Activated CD4-positive, alpha-beta T cell treated with anti-CD3 and anti-CD28 coated beads, Interleukin-2, amount 50 U/mL, for 48 hours (primary cell): ENCODE results near the gene TBC1D10A.

Experiments
- DNase-seq, 2 experiments: peaks; one replicate each; pipeline ENCODE4 v3.0.0-alpha.2; 2020

The TBC1D10A gene

DNA sequence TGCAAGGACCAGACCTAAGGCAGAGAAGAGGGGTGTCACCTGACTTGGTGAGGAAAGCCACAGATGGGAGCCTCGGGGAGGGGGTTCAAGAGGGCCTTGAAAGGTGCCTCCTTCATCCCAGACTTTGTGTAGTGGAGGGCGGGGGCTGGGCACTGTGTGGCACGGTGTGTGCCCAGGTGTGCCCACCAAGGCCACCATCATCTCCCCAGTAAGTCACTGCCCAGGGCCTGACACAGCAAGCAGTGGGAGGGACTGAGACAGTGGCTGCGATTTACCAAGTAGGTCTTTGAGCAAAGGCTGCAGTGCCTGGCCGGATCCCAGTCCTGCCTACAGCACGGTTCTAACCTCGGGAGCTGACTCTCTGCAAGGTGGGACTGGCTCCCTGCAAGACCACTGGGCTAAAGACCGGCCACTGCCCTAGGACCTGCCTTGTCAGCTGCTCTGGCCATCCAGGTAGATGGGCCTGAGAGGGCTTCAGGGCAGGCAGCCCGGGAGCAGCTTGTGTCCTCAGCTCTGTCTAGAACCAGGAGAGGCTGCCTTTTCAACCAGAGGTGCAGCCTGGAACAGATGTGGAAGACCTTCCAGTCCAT is 61.5 kb downstream of the TBC1D10A start:
- no peak for DNase-seq

DNA sequence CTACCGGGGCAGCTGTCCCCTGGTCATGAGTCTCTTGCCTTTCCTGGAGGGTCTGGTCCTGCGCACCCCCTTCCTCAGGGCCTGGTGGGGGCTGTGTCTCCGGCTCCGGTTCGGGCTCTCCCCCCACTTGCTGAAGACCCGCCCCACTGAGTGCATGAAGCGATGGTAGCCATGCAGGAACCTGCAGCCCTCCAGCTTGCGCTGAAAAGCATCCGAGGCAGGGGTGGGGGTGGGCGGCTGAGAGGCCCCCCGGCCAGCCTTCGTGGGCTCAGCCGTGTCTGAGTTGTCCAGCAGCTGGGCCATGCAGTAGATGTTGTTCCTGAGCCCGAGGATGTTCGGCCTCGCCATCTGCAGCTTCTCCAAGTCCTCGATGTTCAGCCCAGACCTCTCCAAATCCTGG is 62.9 kb downstream of the TBC1D10A start:
- DNase-seq, result no peak

DNA sequence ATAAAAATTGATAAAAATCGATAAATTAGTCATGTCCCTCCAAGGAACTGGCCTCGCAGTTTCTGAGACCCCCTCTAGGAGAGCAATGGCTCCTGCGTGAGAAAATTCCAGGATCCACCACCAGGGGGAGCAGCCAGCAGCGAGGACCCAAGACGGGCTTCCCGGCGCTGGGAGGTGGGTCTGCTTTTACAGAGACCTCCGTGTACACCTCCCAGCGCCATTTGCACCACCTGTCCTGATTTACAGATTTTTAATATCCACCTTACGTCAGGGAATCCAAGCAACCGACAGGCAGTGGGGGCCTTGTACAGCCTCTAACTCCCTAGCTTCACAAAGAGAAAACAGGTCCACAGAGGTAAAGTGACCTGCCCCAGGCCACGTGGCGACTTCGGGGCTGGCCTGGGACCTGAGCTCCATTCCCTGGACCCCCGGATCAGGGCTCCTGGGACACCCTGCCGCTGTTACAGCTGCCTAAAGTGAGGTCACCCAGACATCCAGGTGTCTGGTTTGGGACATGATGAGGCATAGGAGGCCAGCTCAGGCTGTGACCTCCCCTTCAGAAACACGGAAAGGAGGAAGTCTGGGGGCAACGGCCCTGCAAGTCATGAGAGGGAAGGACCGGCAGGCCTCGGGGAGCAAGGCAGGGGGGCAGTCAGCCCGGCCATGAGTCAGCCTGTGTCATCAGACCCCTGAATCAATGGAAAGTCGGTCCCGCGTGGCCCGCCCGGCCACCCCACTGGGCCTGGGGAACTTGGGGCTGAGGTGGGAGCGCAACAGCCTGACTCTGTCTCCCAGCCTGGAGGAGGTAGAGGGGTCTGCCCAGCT is 63.6 kb downstream of the TBC1D10A start:
- DNase-seq, result peak; percentile 88 to 90

DNA sequence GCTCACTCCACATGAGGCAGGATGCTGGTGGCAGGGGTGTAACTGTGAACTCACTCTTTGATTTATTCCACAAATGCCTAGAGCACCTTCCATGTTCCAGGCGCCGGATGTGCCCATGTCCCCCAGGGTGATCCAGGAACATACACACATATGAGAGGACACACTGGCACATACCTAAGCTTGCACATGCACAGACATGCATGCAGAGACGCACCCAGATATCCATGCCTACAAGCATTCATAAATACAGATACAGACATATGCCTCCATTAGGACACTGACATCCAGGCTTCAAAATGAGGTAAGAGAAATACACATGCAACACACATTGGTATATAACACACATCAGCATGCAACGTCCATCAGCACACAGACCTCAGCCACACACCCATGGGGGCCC is 64.6 kb downstream of the TBC1D10A start:
- no peak for DNase-seq

- DNase-seq, result no peak
Observed at GRCh38 chr22:30261134-30261533, 65.6 kb downstream of the TBC1D10A start.

DNA sequence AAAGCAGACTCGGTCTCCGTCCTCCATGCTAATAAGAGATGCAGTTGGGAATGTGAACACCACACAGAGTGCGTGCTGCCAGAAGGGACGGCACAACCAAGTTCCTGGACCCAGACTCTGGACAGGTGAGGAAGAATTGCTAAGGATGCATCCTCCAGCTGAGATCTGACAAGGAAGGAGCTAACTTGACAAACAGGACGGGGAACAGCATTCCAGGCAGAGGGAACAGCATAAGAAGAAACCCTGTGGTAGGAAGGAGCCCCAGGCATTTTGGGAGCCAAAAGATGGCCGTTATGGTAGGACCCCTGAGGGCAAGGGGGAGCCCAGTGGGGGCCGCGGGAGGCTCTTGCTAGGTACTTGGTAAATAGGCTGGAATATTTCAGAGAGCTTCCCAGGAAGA is 66.1 kb downstream of the TBC1D10A start:
- DNase-seq, result no peak

DNA sequence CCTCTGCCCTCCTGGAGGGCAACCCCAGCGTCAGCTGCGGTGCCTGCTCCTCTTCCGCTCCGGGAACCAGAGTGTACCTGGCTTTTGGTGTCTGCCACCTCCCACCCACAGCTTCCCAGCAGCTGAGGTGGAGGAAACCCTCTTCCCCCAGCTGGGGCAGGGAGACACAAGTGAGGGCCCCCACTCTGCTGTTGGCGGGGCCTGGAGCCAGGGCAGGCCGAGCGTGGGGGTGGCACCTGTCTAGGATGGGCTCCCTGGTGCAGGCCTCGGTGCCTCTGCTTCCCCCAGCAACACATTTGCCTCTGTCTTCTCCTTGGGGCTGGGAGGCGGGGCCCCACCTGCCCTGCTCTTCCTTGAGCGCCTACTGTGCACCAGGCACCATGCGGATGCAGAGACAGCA is 66.5 kb downstream of the TBC1D10A start:
- DNase-seq, result no peak

- DNase-seq, result no peak
Observed at GRCh38 chr22:30254314-30254713, 72.4 kb downstream of the TBC1D10A start.

DNA sequence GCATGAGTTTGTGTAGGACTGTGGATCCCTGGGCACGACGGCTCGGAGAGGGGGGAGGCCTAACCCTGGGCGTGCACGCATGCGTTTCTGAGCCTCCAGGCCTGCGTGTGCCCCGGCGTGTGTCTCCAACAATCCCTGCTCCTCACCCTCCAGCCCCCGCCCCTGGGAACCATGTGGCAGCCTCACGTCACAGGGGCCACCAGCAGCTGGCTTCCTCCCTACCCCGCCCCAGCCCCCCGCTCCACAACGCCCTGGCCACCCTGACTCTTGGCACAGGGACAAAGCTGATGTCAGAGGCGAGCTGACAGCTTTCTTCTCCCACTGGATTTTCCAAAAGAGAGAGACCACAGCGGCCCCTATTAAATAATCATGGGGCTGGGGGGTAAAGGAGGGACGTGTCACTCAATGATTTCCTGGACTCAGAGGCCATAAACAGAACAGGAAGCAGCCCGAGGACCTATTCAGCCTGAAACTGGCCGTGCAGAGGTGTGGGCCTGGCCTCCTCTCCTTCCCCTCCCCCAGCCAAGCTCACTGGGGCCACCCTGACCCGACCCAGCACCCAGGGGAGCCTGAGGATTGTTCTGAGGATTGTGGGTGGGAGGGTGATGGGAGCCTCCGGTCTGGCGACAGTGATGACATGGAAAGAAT is 73.4 kb downstream of the TBC1D10A start:
- DNase-seq, result no peak

- no peak for DNase-seq
Observed at GRCh38 chr22:30252411-30253204, 74.1 kb downstream of the TBC1D10A start.

GRCh38 chr22:30251711-30252110 is 75.0 kb downstream of the TBC1D10A start:
- no peak for DNase-seq

- peak; percentile 66 to 75 for DNase-seq
Observed at GRCh38 chr22:30250661-30251267, 76.0 kb downstream of the TBC1D10A start.

DNA sequence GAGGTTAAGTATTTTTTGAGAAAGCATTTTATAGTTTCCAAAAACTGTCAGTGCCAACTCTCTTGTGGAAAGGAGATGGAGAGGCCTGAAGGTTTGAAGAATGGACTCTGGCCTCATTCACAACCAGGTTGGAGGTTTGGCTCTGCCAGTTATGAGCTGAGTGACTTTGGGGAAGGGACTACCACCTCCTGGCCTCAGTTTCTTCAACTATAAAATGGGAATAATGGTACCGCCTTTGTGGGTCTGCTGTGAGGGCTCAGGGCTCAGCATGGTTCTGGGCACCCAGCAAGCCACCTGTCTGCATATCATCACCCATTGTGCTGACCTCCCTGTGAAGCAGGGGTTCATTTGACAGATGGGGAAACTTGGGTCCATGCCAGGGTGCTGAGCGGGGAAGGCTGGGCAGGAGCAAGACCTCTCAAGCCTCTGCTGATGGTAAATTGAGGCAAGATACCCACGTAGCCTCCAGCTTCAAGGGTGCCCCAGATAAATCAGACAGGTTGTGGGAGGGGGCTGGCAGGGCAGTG is 76.6 kb downstream of the TBC1D10A start:
- no peak for DNase-seq

DNA sequence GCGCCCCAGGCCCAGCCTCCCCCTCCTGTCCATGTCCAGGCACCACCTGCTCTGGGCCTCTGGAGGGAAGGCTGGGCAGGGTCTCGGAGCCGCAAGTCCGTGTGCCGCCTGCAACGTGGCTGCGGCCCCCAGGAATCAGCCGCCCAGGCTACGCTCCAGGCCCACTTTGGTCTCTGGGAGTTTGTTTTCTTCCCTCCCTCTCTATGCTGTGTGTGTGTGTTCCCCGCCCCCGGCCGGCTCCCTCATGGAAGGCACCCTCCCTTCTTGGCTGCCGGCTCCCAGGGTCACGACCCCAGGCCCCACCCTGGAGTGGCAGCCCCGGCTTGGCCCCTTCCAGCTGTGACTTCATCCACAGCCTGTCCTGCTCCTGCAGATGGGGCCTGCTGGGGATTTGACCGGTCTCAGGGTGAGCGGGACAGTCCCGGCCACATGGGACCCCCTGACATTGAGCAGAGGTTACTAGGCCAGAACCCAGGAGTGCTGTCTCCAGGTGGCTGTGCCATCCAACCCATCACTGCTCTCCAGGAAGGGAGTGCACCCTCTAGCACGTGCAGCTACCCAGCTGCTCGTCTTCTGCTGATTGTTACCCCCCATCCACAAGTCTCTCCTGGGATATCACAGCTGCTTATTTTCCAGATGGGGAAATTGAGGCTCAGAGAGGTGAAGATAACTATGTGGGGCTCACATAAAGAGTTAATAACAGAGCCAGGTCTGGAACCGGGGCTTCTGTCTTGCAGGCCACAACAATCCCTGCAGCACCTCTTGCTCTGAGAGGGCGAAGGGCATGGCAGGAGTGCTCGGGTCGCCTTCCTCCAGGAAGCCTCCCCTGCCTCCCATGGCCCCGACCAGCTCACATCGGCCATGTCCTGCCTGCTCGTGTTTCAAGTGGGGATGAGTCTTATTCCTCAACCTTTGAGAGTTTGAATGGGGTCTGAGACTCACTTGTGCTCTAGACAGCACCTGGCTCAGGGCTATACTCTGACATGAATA is 77.4 kb downstream of the TBC1D10A start:
- no peak for DNase-seq

DNA sequence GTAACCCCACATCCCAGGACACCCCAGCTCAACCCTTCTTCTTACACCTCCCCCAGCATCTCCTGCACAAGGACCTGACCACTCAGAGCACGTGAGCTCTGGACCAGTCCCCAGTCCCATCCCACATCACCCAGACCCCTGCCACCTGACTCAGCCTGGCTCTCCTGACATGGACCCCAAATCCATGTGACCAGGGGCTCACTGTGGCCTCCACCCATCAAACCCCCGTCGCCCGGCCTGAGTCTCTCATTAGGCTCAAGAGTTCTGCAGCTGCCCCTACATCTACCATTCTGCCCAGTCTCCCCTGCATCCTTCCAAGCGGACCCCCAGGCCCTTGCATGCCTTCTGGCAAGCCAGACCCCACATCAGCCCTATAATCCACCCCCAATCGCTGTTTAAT is 78.3 kb downstream of the TBC1D10A start:
- no peak for DNase-seq

- DNase-seq, result no peak
Observed at GRCh38 chr22:30247974-30248373, 78.8 kb downstream of the TBC1D10A start.

DNA sequence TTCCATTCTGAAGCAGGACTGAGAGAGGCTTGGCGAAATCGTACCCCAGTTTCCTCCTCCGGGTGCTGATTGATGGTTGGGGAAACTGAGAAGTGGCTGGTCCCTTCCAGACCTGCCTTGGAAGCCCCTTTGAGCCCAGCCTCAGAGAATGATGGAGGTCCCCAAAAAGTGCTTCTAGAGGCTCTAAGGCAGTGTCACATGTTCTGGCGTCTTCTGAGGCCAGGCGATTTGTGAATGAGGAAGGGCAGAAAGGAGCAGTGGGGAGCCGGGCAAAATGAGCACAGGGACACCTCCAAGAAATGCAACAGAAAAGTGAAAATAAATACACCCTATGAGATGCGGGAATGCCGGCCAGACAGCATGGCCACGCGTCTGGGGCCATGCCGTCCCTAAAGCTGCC is 79.2 kb downstream of the TBC1D10A start:
- no peak for DNase-seq

GRCh38 chr22:30246814-30247376 is 79.8 kb downstream of the TBC1D10A start:
- peak; percentile 43 to 54 for DNase-seq

DNA sequence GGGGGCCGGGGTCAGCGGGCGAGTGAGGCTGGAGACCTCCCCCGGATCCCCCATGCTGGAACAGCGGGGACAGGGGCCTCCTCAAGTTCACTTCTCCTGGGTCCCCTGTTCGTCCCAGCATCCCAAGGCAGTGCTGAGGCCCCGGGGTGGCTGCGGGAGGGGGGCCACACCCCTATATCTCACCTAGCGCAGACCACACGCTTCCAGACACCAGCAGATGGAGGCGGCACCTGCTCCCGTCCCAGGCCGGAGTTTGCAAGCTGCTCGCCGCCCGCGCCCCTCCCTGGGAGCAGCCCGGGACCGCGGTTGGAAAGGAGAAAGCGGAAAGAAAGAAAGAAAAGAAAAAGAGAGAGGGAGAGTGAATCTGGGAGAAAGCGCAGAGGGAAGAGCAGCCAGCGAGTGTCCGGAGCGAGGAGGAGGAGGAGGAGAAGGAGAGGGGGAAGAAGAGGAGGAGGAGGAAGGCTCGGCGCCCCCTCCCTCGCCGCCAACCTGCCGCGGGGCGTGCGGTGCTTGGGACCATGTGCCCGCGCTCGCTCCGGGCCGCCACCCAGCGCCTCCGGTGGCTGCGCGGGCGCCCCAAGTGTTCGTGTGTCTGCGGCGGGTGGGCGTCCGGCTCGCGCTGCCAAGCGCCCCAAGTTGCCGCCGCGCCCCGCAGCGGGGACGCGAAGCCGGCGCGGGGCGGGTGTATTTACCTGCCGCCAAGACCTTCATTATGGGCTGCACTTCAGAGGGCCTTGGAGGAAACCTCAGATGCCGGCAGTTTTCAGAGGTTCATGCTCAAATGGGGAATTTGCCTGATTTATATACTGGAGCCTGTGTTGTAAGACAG is 80.5 kb downstream of the TBC1D10A start, which contains the start of gene LIF:
LIF (minus strand) TSS at position 775 of the 829 bp plus-strand sequence; CDS start at position 711, 64 bp downstream.
- DNase-seq, result peak; percentile 62 to 68
